ENCODE results near the gene EBNA1BP2.

The EBNA1BP2 gene

GRCh38 chr1:43171876-43172526 lies at the start of gene EBNA1BP2, which contains the start of gene CFAP57:
TSS of gene EBNA1BP2 (minus strand) at chr1:43172290. CDS start at chr1:43172118, 172 bp downstream.
TSS of gene CFAP57 (plus strand) at chr1:43172330. CDS start at chr1:43172754, 424 bp downstream.
- H3K27me3 ChIP-seq (ENCODE audit: insufficient read depth, low read length), result peaks cover 5% of the 10 kb centered on the region; the same call in 1 of the 2 replicates
- H3K9me3 ChIP-seq (ENCODE audit: low read length), result no peaks in the 10 kb centered on the region
- no peaks in the 10 kb centered on the region for H3K9me2 ChIP-seq (ENCODE audit: low read depth, low read length)
- peaks cover 16% of the 10 kb centered on the region for H3K4me1 ChIP-seq (ENCODE audit: insufficient read depth, low read length, severe bottlenecking)
- peak within 1 kb of the TSS; percentile 82 for H3K9ac ChIP-seq (ENCODE audit: low read length)
- H4K20me1 ChIP-seq (ENCODE audit: insufficient read depth, low read length), result no peaks in the 10 kb centered on the region
- no peaks in the 10 kb centered on the region for H3F3A ChIP-seq (ENCODE audit: insufficient read depth, low read length)
- peaks cover 14% of the 10 kb centered on the region for H3K79me2 ChIP-seq (ENCODE audit: insufficient read depth, low read length)
- peak within 1 kb of the TSS; percentile 90 for H3K4me3 ChIP-seq (ENCODE audit: low read depth, low read length, poor library complexity, severe bottlenecking)
- peak within 1 kb of the TSS; percentile 93 for H3K4me2 ChIP-seq (ENCODE audit: low read length)
- peaks cover 37% of the 10 kb centered on the region for H3K36me3 ChIP-seq (ENCODE audit: insufficient read depth, low read length)
- TF ChIP-seq, protein P1, sequence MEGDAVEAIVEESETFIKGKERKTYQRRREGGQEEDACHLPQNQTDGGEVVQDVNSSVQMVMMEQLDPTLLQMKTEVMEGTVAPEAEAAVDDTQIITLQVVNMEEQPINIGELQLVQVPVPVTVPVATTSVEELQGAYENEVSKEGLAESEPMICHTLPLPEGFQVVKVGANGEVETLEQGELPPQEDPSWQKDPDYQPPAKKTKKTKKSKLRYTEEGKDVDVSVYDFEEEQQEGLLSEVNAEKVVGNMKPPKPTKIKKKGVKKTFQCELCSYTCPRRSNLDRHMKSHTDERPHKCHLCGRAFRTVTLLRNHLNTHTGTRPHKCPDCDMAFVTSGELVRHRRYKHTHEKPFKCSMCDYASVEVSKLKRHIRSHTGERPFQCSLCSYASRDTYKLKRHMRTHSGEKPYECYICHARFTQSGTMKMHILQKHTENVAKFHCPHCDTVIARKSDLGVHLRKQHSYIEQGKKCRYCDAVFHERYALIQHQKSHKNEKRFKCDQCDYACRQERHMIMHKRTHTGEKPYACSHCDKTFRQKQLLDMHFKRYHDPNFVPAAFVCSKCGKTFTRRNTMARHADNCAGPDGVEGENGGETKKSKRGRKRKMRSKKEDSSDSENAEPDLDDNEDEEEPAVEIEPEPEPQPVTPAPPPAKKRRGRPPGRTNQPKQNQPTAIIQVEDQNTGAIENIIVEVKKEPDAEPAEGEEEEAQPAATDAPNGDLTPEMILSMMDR (IDR thresholded peaks at IDR 0.05; ENCODE audit: low read length), result no peak
- no peak for TF ChIP-seq EZH2 (IDR thresholded peaks at IDR 0.05; ENCODE audit: borderline replicate concordance, low read length)
- no peak within 1 kb of the TSS for H2AFZ ChIP-seq (ENCODE audit: low read length)
- no peak within 1 kb of the TSS for H3K27ac ChIP-seq (ENCODE audit: low read depth, low read length, poor library complexity, severe bottlenecking)

- no peak overlapping the region for H3K27ac ChIP-seq (ENCODE audit: low read depth, low read length, poor library complexity, severe bottlenecking)
- H2AFZ ChIP-seq (ENCODE audit: low read length), result no peak overlapping the region
- no peak overlapping the region for H3K4me2 ChIP-seq (ENCODE audit: low read length)
- H3K4me1 ChIP-seq (ENCODE audit: insufficient read depth, low read length, severe bottlenecking), result no peaks in the 10 kb centered on the region
- no peaks in the 10 kb centered on the region for H3K79me2 ChIP-seq (ENCODE audit: insufficient read depth, low read length)
- no peaks in the 10 kb centered on the region for H3F3A ChIP-seq (ENCODE audit: insufficient read depth, low read length)
- no peaks in the 10 kb centered on the region for H4K20me1 ChIP-seq (ENCODE audit: insufficient read depth, low read length)
- no peak overlapping the region for H3K9ac ChIP-seq (ENCODE audit: low read length)
- no peak overlapping the region for H3K4me3 ChIP-seq (ENCODE audit: low read depth, low read length, poor library complexity, severe bottlenecking)
- TF ChIP-seq, protein P1 (IDR thresholded peaks at IDR 0.05; ENCODE audit: low read length), result no peak
- TF ChIP-seq EZH2 (IDR thresholded peaks at IDR 0.05; ENCODE audit: borderline replicate concordance, low read length), result no peak
- H3K27me3 ChIP-seq (ENCODE audit: insufficient read depth, low read length), result no peaks in the 10 kb centered on the region
- no peaks in the 10 kb centered on the region for H3K9me2 ChIP-seq (ENCODE audit: low read depth, low read length)
- H3K36me3 ChIP-seq (ENCODE audit: insufficient read depth, low read length), result no peaks in the 10 kb centered on the region
- no peaks in the 10 kb centered on the region for H3K9me3 ChIP-seq (ENCODE audit: low read length)
These were observed 49.7 kb upstream of the EBNA1BP2 start for GRCh38 chr1:43221797-43222196.

DNA sequence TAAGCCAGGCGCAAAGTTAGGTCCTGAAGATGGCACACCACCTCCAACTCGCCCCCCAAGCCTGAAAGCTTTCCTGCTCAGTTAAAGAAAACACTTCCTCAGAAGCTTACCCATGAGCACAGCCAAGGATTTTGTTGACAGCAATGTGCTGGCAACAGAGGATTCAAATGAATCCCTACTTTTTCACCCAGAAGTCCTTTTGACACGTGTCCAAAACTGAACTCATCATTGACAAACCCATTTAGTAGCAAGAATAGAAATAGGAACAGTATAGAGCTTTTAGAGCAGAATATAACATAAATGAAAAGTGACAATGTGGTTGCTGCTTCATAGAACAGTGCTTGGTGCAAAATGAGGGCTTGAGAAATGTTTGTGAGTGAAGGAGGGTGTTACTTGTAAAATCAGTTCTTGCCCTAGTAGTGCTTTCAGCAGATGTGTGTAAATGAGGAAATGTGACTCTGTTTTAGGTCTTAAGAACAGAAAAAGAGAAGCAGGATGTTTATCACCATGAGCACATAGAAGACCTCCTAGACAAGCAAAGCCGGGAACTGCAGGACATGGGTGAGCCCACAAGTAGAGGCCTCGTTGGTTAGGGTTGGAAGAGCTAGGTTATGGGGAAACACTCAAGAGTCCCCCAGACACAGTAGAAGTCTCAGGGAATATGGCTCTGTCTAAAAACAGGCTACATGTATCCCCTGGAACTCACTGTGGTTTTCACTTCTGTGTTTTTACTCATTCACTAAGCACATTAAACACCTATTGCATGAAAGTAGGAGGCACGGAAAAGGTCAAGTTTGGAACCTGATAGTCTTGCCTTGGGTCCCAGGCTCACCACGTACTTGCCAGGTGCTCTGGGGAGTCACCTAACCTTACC lies 49.1 kb upstream of the EBNA1BP2 start:
- Histone ChIP-seq H3K4me1 (ENCODE audit: insufficient read depth, low read length, severe bottlenecking) (no peaks in the 10 kb centered on the region), H3F3A (ENCODE audit: insufficient read depth, low read length) (no peaks in the 10 kb centered on the region), H3K36me3 (ENCODE audit: insufficient read depth, low read length) (no peaks in the 10 kb centered on the region), H3K9me2 (ENCODE audit: low read depth, low read length) (no peaks in the 10 kb centered on the region), H3K27ac (ENCODE audit: low read depth, low read length, poor library complexity, severe bottlenecking) (no peak overlapping the region), H3K79me2 (ENCODE audit: insufficient read depth, low read length) (no peaks in the 10 kb centered on the region), H4K20me1 (ENCODE audit: insufficient read depth, low read length) (no peaks in the 10 kb centered on the region), H3K4me2 (ENCODE audit: low read length) (no peak overlapping the region), H3K9ac (ENCODE audit: low read length) (no peak overlapping the region), H3K4me3 (ENCODE audit: low read depth, low read length, poor library complexity, severe bottlenecking) (no peak overlapping the region), H3K9me3 (ENCODE audit: low read length) (no peaks in the 10 kb centered on the region), H2AFZ (ENCODE audit: low read length) (no peak overlapping the region), H3K27me3 (ENCODE audit: insufficient read depth, low read length) (no peaks in the 10 kb centered on the region)
- TF ChIP-seq, protein P1 (IDR thresholded peaks at IDR 0.05; ENCODE audit: low read length), result no peak
- TF ChIP-seq EZH2 (IDR thresholded peaks at IDR 0.05; ENCODE audit: borderline replicate concordance, low read length), result no peak

Data from OCI-LY1 (cell line).